Measurements from ENCODE around the gene OASL. TPM values are rescaled to one million over a fixed set of nuclear protein-coding genes. Genes with fewer than 3 reads are reported as not detected.

Gene OASL
- total and polyA plus RNA-seq, 9 of the 15 experiments (the other 6 are each of a cell fraction or from before 2014, with no cell fraction given): 0.14 TPM; not detected in 8

- no peaks in the 10 kb centered on the region; a peak in 1 of 5 replicates for H3K27me3 ChIP-seq (ENCODE audit: control insufficient read depth in 2 of 2, insufficient read depth in 2 of 2, low read length in 2 of 2)
- intact Hi-C loops (cut with micrococcal nuclease): loop anchor here (10.0 kb wide), 1 partner anchor 213 kb away; the partner anchor contains the start of gene P2RX4
- no TSS peak for BruUV-seq (replicated peaks)
Observed at GRCh38 chr12:121001841-121002483, 37.1 kb downstream of the OASL start.

More at GRCh38 chr12:121001841-121002483, 37.1 kb downstream of the OASL start:
- ChIA-PET POLR2A (interaction anchor here (0.6 kb wide), 1 partner anchor 62 kb away, joined by 4 read pairs; no protein-coding TSS in a partner anchor), CTCF (ENCODE audit: low intra/inter-chr PET ratio) (no interaction called here)
- 79% methylated on average over 16 of the region's 16 CpGs for WGBS (ENCODE audit: insufficient coverage, low coverage, missing lambda C conversion rate)
- TF ChIP-seq IRF1 (CRISPR knock-in tag; IDR thresholded peaks at IDR 0.05; ENCODE audit: borderline replicate concordance) (no peak), GABPB1 (CRISPR knock-in tag; IDR thresholded peaks at IDR 0.05) (no peak), ZBTB7A (IDR thresholded peaks at IDR 0.05; ENCODE audit: borderline replicate concordance, control insufficient read depth, low read depth, low read length) (no peak), RBM14 (IDR thresholded peaks at IDR 0.05; ENCODE audit: borderline replicate concordance, insufficient read depth, low read depth, low read length) (no peak)
- Histone ChIP-seq H3K36me3 (ENCODE audit: control insufficient read depth, insufficient read depth, low read length) (peaks cover 30% of the 10 kb centered on the region; the same call in 1 of the 3 replicates), H3K9ac (ENCODE audit: insufficient read depth in 1 of 2, low read depth in 2 of 2, low read length in 2 of 2) (no peak overlapping the region; a peak in 1 of 4 replicates), H3K4me3 (no peak overlapping the region), H3K79me2 (ENCODE audit: control insufficient read depth, insufficient read depth, low read length) (no peaks in the 10 kb centered on the region), H3K4me2 (ENCODE audit: insufficient read depth, low read length) (no peak overlapping the region), H3K9me3 (replicated peaks; ENCODE audit: control insufficient read depth, insufficient read depth, low read depth, low read length) (no peaks in the 10 kb centered on the region), H3K9me1 (ENCODE audit: control insufficient read depth, insufficient read depth, low read length) (no peaks in the 10 kb centered on the region), H2AFZ (ENCODE audit: low read depth, low read length) (no peak overlapping the region), H3K27ac (ENCODE audit: extremely low read depth, low read depth, low read length) (no peak overlapping the region), H4K20me1 (replicated peaks; ENCODE audit: control insufficient read depth, insufficient read depth, low read length) (no peaks in the 10 kb centered on the region; the same call in 1 of the 2 replicates), H3K4me1 (replicated peaks in 1 of 2; ENCODE audit: control insufficient read depth in 2 of 2, insufficient read depth in 2 of 2, low read length in 2 of 2) (peaks cover 0 to 12% of the 10 kb centered on the region in 2 experiments; a peak in 2 of 5 replicates)
- FAIRE-seq: no peak
- ATAC-seq: no peak
- in situ Hi-C loops (cut with MboI): no loop called here
- DNase-seq (ENCODE audit: extremely low read depth in 1 of 4, low spot score in 3 of 4): no peak
